HG02840 (cell line): ENCODE data around the gene SH3PXD2A.

Experiments
- ATAC-seq: cut with Tn5 transposase; IDR thresholded peaks from one replicate; pipeline ENCODE4 v1.9.1; 2021; ENCODE audit warnings: mild to moderate bottlenecking, moderate library complexity, moderate number of reproducible peaks; ENCODE audit not compliant: unreplicated experiment, low FRiP score

The SH3PXD2A gene

GRCh38 chr10:103877861-103878260 lies 22.5 kb upstream of the SH3PXD2A start:
- no peak for ATAC-seq

DNA sequence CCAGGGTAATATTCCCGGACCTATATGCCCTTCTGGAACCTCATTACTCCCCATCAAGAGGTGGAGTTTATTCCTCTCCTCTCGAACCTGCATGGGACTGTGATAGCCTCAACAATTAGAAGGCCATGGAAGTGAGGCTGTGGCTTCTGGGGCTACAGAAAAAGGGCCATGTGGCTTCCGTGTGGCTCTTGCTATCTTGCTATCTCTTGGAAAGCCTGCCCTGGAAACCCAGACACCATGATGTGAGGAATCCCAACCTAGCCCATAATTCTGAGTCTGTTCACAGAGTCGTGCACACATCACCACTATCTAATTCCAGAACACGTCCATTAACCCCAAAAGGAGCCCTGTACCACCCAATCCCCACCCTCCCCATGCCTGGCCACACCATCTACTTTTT lies 20.8 kb upstream of the SH3PXD2A start:
- ATAC-seq = no peak

DNA sequence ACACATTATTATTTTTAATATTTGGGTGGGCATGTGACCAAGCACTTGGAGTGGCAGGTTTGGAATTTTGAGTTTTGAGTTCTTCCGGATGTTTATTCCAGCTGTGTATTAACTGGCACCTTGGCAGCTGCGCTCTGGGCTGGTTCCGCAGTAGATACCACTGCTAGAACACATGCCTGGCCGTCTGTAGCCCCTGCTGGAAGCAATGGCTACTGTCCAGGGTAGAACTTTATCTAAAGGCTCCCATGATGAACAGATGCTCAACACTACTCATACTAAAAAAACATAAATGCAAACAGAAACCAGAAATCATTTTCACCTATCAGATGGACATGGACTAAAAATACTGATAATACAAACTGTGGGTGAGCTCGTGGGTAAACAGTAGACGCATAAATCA lies 19.4 kb upstream of the SH3PXD2A start:
- no peak for ATAC-seq

GRCh38 chr10:103872137-103872931 lies 17.0 kb upstream of the SH3PXD2A start:
- no peak for ATAC-seq

- no peak for ATAC-seq
Measured at GRCh38 chr10:103871006-103871405, 15.6 kb upstream of the SH3PXD2A start.

DNA sequence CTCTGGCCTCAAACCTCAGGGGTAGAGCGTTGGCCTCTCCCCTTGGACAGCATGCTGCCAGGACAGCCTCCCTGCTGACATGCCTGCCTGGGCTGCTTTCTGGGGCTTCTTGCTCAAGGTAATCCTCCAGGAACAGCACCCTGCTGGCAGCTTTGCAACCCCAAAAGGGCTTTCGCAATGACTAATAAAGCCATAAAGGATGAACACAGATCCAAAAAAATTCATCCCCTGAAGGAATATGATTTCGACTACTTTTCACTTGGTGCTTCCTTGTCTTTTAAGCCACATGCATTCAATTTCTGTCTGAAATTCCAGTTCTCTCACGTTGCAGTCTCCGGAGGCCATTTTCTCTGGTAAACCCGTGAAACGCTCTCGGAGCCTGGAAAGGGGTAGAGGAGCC lies 15.1 kb upstream of the SH3PXD2A start:
- ATAC-seq = no peak

GRCh38 chr10:103869336-103869735 lies 14.0 kb upstream of the SH3PXD2A start:
- no peak for ATAC-seq

DNA sequence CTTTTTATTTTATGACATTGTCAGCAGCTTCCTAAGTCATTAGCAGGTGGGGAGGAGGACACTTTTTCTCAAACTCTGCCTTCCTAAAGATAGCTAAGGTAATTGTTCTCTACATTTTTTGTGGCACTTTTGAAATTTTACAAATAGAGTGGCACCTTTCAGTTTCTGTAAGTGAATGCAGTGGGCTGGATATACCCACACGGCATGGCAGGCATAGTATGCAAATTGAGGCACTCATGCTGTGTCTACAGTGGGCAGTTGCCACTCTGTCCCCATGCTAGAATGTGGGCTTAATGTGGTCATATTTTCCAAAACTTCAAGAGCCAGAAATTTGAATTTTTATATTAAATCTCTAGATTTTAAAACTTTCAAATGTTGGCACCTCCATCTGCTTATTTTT lies 12.8 kb upstream of the SH3PXD2A start:
- ATAC-seq = no peak

GRCh38 chr10:103861505-103861904 lies 6.1 kb upstream of the SH3PXD2A start:
- no peak for ATAC-seq

GRCh38 chr10:103859161-103860086 lies 4.0 kb upstream of the SH3PXD2A start:
- ATAC-seq = no peak

- ATAC-seq = no peak
Measured at GRCh38 chr10:103858360-103858759, 3.0 kb upstream of the SH3PXD2A start.

GRCh38 chr10:103856797-103857170 lies 1.4 kb upstream of the SH3PXD2A start:
- ATAC-seq = no peak

DNA sequence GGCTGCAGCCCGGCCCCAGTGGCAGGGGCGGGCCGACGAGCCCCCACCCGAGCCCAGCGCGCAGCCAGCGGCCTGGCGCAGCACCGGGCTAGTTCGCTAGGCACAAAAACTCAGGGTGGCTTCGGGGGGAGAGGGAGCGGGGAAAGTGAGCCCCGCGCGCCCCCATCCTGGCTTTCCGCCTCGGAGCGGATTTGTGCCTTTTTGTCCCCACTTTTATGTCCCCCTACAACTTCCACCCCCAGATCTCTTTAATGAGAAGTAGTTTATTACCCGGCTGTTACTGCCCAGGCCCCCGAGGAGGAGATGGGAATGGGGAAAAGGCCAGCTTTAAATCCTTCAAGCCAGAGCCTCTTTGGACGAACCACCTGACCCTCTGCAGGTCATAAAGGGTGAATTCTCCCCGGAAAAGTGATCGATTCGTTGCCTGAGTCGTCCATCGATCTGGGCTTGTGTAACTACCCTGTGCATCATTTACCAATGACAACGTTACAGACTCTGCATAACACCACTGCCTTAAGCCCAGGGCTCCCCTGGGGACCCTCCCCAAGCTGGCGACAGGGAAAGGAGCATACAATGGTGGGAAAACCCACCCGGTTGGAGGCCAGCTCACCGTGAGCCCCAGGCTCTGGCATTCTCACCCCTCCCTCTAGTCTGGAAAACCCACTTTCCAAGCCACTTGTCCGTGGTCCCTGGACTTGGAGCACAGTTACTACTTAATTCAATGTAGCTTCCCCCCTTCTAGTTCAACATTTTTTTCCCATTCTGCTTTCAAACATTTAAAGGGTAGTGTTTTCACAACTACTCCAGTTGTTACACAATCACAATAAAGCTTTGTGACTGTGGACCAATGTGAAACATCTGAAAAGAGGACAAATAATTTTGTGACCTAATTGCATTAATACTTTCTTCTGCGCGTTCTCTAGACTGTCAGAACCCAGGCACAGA lies 748 bp upstream of the SH3PXD2A start:
- ATAC-seq = no peak

DNA sequence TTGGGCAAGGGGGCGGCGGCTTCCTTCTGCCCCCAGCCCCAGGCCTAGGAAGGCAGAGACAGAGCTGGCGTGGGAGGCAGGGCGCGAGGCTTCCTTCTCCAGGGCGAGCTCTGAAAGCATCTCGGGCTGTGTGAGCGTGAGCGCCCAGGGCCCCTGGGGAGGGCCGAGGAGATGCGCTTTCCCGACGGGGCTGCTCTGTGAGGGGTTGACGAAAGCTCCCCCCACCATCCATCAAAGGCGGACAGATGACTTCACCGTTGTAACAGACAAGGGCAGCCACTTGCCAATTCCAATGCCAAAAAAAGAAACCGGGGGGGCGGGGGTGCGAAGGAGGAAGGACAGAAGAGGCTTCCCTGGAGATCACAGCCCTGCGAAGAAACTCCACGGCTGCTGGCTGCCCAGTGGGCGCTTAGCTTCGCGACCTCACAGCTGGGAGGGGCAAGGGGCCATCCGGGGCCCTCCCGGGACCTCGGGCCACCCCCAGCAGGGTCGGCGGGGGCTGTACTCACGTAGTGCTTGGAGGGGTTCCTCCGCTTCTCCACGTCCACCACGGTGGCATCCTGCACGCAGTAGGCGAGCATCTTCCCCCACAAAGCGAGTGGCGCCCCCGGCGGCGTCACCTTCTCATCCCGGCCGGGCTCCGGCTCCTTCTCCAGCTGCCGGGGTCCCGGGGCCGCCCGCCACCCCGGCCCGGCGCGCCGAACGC lies 537 bp downstream of the SH3PXD2A start:
- no peak for ATAC-seq

GRCh38 chr10:103854265-103854685 lies 1.1 kb downstream of the SH3PXD2A start:
- ATAC-seq = no peak

GRCh38 chr10:103853428-103854264 lies 1.7 kb downstream of the SH3PXD2A start:
- no peak for ATAC-seq

DNA sequence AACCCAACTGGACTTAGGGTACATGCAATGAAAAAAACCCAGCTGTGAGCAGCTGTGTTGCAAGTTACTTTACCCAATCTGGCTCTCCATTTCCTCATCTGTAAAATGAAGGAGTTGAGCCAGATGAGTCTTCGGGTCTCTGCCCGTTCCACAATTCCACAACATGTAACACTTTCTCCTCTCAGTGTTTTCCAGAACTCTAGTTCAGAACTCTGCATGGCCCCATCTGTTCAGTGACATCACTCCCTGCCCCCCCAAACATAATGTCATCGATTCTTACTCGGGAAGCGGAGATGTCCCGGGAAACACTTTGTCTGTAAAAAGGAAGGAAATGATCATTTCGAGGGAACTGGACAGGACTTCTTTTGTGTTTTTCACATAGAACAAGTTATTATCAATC lies 2.5 kb downstream of the SH3PXD2A start:
- no peak for ATAC-seq

- ATAC-seq = no peak
Measured at GRCh38 chr10:103852189-103852711, 3.1 kb downstream of the SH3PXD2A start.

- ATAC-seq = no peak
Measured at GRCh38 chr10:103851261-103851660, 4.1 kb downstream of the SH3PXD2A start.
